Mucosa of descending colon (tissue), 3 donors: Measurements from ENCODE around the gene IQCK. TPM values are rescaled to one million over a fixed set of nuclear protein-coding genes. Genes with fewer than 3 reads are reported as not detected.

ENCODE experiments used
- ATAC-seq: fragments of 200-7000 bp; cut with Tn5 transposase; one replicate; pipeline ENCODE4 v1.9.1; 2020; ENCODE audit warnings: mild to moderate bottlenecking, moderate library complexity
- DNase-seq, 3 donors: peaks; one replicate each; pipeline ENCODE4 v3.0.0-alpha.2; 2020
- H3K36me3 ChIP-seq: fragments of 200-600 bp; one replicate; pipeline ENCODE4 v1.8.0; 2021; ENCODE audit warnings: low read depth, mild to moderate bottlenecking
- H3K4me1 ChIP-seq: fragments of 200-600 bp; one replicate; pipeline ENCODE4 v1.8.0; 2021; ENCODE audit warnings: low read depth, mild to moderate bottlenecking
- H3K4me3 ChIP-seq: fragments of 200-600 bp; one replicate; pipeline ENCODE4 v1.8.0; 2021; ENCODE audit warnings: mild to moderate bottlenecking
- H3K9me3 ChIP-seq: fragments of 200-600 bp; one replicate; pipeline ENCODE4 v1.8.0; 2021; ENCODE audit warnings: mild to moderate bottlenecking
- intact Hi-C, 2 donors: fragments of 100-400 bp; cut with DNase I in 1 of 2; cut with micrococcal nuclease in 1 of 2; formaldehyde crosslinking; loops; one replicate each; pipeline versions ENCODE4 v1.11.0 to v1.11.1; 2022; cut with DNase I, micrococcal nuclease
- total RNA-seq, 3 donors: library from RNA; stranded (reverse); fragmentation: NEBNext Ultra II Directional in 2 of 3; extraction: Animal tissue kit (Norgen Biotek cat#: 25700) in 2 of 3; gene quantifications; one replicate each; pipeline versions ENCODE4 v1.2.1 to v1.2.4, GENCODE V29; 2021 to 2023
- TF ChIP-seq, protein P1 (sequence below): fragments of 200-600 bp; IDR thresholded peaks from one replicate; pipeline ENCODE4 v1.8.0; 2022; ENCODE audit warnings: antibody characterized with exemption, mild to moderate bottlenecking
- donor health status: DM: no; HTN: no; CAD: no; lungs with moderate emphysema.
- donor health status: DM: no; HTN: no; CAD: no.
- donor health status: DM: no; HTN: yes; CAD: no.

IQCK gene
- total RNA-seq, 3 donors from 2014 or later: 9.1 to 14.0 (median 12.0) TPM

GRCh38 chr16:19835968-19836421 lies 117.9 kb downstream of the IQCK start:
- Histone ChIP-seq H3K36me3 (no peaks in the 10 kb centered on the region), H3K4me1 (no peaks in the 10 kb centered on the region), H3K4me3 (no peak overlapping the region), H3K9me3 (no peaks in the 10 kb centered on the region)
- no peak for DNase-seq
- no peak for ATAC-seq
- intact Hi-C loops: no loop called here
- TF ChIP-seq, protein P1, sequence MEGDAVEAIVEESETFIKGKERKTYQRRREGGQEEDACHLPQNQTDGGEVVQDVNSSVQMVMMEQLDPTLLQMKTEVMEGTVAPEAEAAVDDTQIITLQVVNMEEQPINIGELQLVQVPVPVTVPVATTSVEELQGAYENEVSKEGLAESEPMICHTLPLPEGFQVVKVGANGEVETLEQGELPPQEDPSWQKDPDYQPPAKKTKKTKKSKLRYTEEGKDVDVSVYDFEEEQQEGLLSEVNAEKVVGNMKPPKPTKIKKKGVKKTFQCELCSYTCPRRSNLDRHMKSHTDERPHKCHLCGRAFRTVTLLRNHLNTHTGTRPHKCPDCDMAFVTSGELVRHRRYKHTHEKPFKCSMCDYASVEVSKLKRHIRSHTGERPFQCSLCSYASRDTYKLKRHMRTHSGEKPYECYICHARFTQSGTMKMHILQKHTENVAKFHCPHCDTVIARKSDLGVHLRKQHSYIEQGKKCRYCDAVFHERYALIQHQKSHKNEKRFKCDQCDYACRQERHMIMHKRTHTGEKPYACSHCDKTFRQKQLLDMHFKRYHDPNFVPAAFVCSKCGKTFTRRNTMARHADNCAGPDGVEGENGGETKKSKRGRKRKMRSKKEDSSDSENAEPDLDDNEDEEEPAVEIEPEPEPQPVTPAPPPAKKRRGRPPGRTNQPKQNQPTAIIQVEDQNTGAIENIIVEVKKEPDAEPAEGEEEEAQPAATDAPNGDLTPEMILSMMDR: no peak

- Histone ChIP-seq H3K4me3 (no peak overlapping the region), H3K4me1 (no peaks in the 10 kb centered on the region), H3K9me3 (no peaks in the 10 kb centered on the region), H3K36me3 (no peaks in the 10 kb centered on the region)
- TF ChIP-seq, protein P1: no peak
- no peak for ATAC-seq
- no peak for DNase-seq
- intact Hi-C loops: no loop called here
These were observed 119.4 kb downstream of the IQCK start for GRCh38 chr16:19837331-19837980.

- intact Hi-C loops: no loop called here
- Histone ChIP-seq H3K4me3 (no peak overlapping the region), H3K9me3 (no peaks in the 10 kb centered on the region), H3K4me1 (no peaks in the 10 kb centered on the region), H3K36me3 (no peaks in the 10 kb centered on the region)
- TF ChIP-seq, protein P1: no peak
- no peak for DNase-seq
- no peak for ATAC-seq
These were observed 120.1 kb downstream of the IQCK start for GRCh38 chr16:19837984-19838707.

DNA sequence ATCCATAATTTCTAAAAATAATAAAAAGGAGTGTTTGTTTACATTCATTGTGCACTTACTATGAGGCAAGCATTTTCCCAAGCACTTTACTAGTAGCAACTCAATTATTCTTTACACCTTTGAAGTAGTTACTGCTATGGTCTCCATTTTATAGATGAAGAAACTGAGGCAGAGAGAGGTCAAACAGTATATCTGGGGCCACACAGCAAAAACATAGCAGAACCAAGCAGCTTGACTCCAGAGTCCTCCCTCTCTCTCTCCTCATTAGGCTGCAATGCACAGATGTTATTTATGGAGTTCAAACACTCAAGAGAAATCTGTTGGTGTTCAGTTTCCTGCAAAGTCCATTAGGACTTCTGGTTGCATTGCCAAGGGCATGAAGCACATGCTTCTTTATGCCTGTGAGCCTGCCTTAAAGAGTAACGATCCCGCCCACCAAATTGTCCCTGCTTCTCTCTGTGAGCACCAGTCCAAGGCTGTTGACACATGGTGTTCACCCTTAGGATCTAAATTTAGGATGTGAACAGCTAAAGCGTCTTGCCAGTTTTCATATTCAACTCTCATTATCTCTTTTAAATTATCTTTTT lies 122.5 kb downstream of the IQCK start:
- Histone ChIP-seq H3K4me1 (no peaks in the 10 kb centered on the region), H3K4me3 (no peak overlapping the region), H3K36me3 (no peaks in the 10 kb centered on the region), H3K9me3 (no peaks in the 10 kb centered on the region)
- TF ChIP-seq, protein P1: no peak
- DNase-seq (no peak), ATAC-seq (no peak)
- intact Hi-C loops: no loop called here

DNA sequence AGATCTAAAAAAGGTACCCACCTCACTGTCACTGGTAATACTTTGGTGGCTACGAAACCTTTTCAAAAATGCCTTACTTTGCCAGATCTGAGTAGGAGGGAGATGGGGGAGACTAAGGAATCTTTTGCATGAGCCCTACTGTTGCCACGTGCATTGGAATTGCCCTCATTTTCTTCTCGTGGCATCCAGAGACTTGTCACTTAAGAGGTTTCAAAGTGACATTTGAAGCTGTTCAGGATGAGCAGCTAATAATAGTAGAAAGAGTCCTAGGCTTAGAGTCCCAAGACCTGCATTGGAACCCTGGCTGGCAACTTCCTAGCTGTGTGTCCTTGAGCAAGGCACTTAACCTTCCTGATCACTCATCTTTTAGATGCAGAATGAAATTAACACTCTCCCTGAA lies 123.1 kb downstream of the IQCK start:
- TF ChIP-seq, protein P1: no peak
- intact Hi-C loops: no loop called here
- no peak for ATAC-seq

More for the DNA sequence above, 123.1 kb downstream of the IQCK start:
- Histone ChIP-seq H3K36me3 (no peaks in the 10 kb centered on the region), H3K9me3 (no peaks in the 10 kb centered on the region), H3K4me3 (no peak overlapping the region), H3K4me1 (no peaks in the 10 kb centered on the region)
- DNase-seq: no peak
